Aorta (tissue), 5 donors: ENCODE measurements around the gene XCL2. TPM values are rescaled to one million over a fixed set of nuclear protein-coding genes. Genes with fewer than 3 reads are reported as not detected.
"Not testable (repeated sequence)": the region's sequence is repeated elsewhere in the genome, so short reads cannot be mapped to it uniquely, and the experiment has no call there.

Source experiments
- ATAC-seq: fragments of 200-7000 bp; cut with Tn5 transposase; one replicate; pipeline ENCODE4 v1.9.1; 2022; ENCODE audit warnings: moderate library complexity; ENCODE audit not compliant: low FRiP score
- DNase-seq, 2 donors: peaks; one replicate each; pipeline ENCODE4 v3.0.0-alpha.2; 2020
- H3K27ac ChIP-seq, 2 donors: one replicate each; pipeline ENCODE4 v1.5.1; 2013; ENCODE audit warnings: low read length in 2 of 2, mild to moderate bottlenecking in 2 of 2, moderate library complexity in 2 of 2, control low read depth in 1 of 2, inconsistent platforms in 1 of 2, low read depth in 1 of 2
- H3K27me3 ChIP-seq, 2 donors: one replicate each; pipeline ENCODE4 v1.6.1; 2013; ENCODE audit warnings: control low read depth in 1 of 2, low read length in 1 of 2, mild to moderate bottlenecking in 1 of 2, moderate library complexity in 1 of 2; ENCODE audit not compliant: insufficient read depth in 2 of 2, control insufficient read depth in 1 of 2
- H3K36me3 ChIP-seq, 2 donors: one replicate each; pipeline ENCODE4 v1.6.1; 2013; ENCODE audit warnings: control low read depth in 1 of 2, low read length in 1 of 2, mild to moderate bottlenecking in 1 of 2; ENCODE audit not compliant: insufficient read depth in 2 of 2, control insufficient read depth in 1 of 2
- H3K4me1 ChIP-seq, 2 donors: one replicate each; pipeline ENCODE4 v1.6.1; 2013; ENCODE audit warnings: low read length in 2 of 2, control low read depth in 1 of 2, mild to moderate bottlenecking in 1 of 2, moderate library complexity in 1 of 2; ENCODE audit not compliant: insufficient read depth in 2 of 2, control insufficient read depth in 1 of 2
- H3K4me3 ChIP-seq, 2 donors: one replicate each; pipeline ENCODE4 v1.5.1; 2013; ENCODE audit warnings: low read length in 2 of 2, control low read depth in 1 of 2, mild to moderate bottlenecking in 1 of 2
- H3K9me3 ChIP-seq: one replicate; pipeline ENCODE4 v1.6.1; 2013; ENCODE audit warnings: mild to moderate bottlenecking, low read length; ENCODE audit not compliant: control insufficient read depth
- WGBS, 2 donors: extraction: QIAGEN DNeasy Blood & Tissue Kit; methylation state at CpG; one replicate each; pipeline ENCODE4 v1.1.7; 2013; 5-methylcytosine and 5-hydroxymethylcytosine counted together
- intact Hi-C, 2 donors: fragments of 100-400 bp; cut with DNase I; formaldehyde crosslinking; loops; one replicate each; pipeline versions ENCODE4 v1.14.2 to v1.15.0; 2022
- long read RNA-seq, 2 donors: library from polyadenylated mRNA; unstranded; transcript quantifications; one replicate each; pipeline ENCODE4 v2.0.0, GENCODE V29; 2020 to 2021
- polyA plus RNA-seq, 2 donors: library from polyadenylated mRNA; stranded (reverse); fragments of 200-250 nt; gene quantifications; one replicate each; pipeline ENCODE4 v1.2.3, GENCODE V29; 2013
- total RNA-seq, 2 donors: library from RNA; stranded (reverse); fragmentation: NEBNext Ultra II Directional; extraction: Animal tissue kit (Norgen Biotek cat#: 25700); gene quantifications; one replicate each; pipeline ENCODE4 v1.2.1, GENCODE V29; 2021
- donor health status: healthy with polysubstance abuse.
- donor health status: Bipolar disorder and iron deficiency.
- donor health status: DM: no; HTN: no; CAD: no.
- donor health status: DM: no; HTN: no; CAD: no.
- donor health status: DM: yes; HTN: yes; CAD: no.

XCL2 gene
- total RNA-seq (1 to 10 TPM in 1 of 2 donors, not detected in 1; 1.1 TPM), polyA plus RNA-seq (not detected)
- long read RNA-seq, donor 1 = 0 reads
- long read RNA-seq, donor 2 = 0 reads

- H3K27me3 ChIP-seq, ATAC-seq, H3K27ac ChIP-seq, H3K9me3 ChIP-seq, H3K4me1 ChIP-seq, H3K36me3 ChIP-seq, H3K4me3 ChIP-seq, DNase-seq, intact Hi-C loops: not testable (repeated sequence)
- WGBS, 2 donors = 86% methylated on average over 5 of the region's 8 CpGs
These were observed at the start of gene XCL2 for GRCh38 chr1:168543840-168544498. Gene XCL2 (minus strand): TSS chr1:168543997. CDS start chr1:168543964, 33 bp downstream.

- DNase-seq = no peak
- no peak for ATAC-seq
- Histone ChIP-seq H3K4me1 (no peaks in the 10 kb centered on the region), H3K4me3 (no peak overlapping the region), H3K9me3 (no peaks in the 10 kb centered on the region), H3K27me3 (no peaks in the 10 kb centered on the region), H3K27ac (no peak overlapping the region), H3K36me3 (no peaks in the 10 kb centered on the region)
- 40 to 60% methylated on average over 2 of the region's 2 CpGs for WGBS, 2 donors
- intact Hi-C loops = no loop called here
These were observed 47.9 kb upstream of the XCL2 start for GRCh38 chr1:168591641-168592250.

- Histone ChIP-seq H3K36me3 (no peaks in the 10 kb centered on the region), H3K9me3 (no peaks in the 10 kb centered on the region), H3K4me3 (no peak overlapping the region), H3K4me1 (no peaks in the 10 kb centered on the region), H3K27ac (no peak overlapping the region), H3K27me3 (no peaks in the 10 kb centered on the region)
- WGBS, 2 donors = 81 to 86% methylated on average over 5 of the region's 5 CpGs
- ATAC-seq = no peak
- DNase-seq = no peak
- intact Hi-C loops = no loop called here
These were observed 47.3 kb upstream of the XCL2 start for GRCh38 chr1:168591066-168591465.

- 81 to 85% methylated on average over 2 of the region's 2 CpGs for WGBS, 2 donors
- Histone ChIP-seq H3K4me1 (peaks cover 2 to 7% of the 10 kb centered on the region in 2 donors), H3K27me3 (no peaks in the 10 kb centered on the region), H3K4me3 (no peak overlapping the region), H3K36me3 (no peaks in the 10 kb centered on the region), H3K27ac (no peak overlapping the region), H3K9me3 (no peaks in the 10 kb centered on the region)
- intact Hi-C loops = no loop called here
- no peak for ATAC-seq
- DNase-seq = no peak
These were observed 45.4 kb upstream of the XCL2 start for GRCh38 chr1:168589167-168589566.

- DNase-seq (no peak), ATAC-seq (no peak)
- 51 to 100% methylated on average over 1 of the region's 1 CpG for WGBS, 2 donors
- no peaks in the 10 kb centered on the region for H3K9me3 ChIP-seq
- no peaks in the 10 kb centered on the region for H3K36me3 ChIP-seq
- H3K4me3 ChIP-seq = no peak overlapping the region
- peaks cover 2 to 7% of the 10 kb centered on the region in 2 donors for H3K4me1 ChIP-seq
- H3K27me3 ChIP-seq = no peaks in the 10 kb centered on the region
- intact Hi-C loops = no loop called here
- H3K27ac ChIP-seq = no peak overlapping the region
These were observed 42.1 kb upstream of the XCL2 start for GRCh38 chr1:168585937-168586336.

- peaks cover 2 to 7% of the 10 kb centered on the region in 2 donors for H3K4me1 ChIP-seq
- ATAC-seq (no peak), DNase-seq (no peak)
- no peaks in the 10 kb centered on the region for H3K36me3 ChIP-seq
- no peaks in the 10 kb centered on the region for H3K27me3 ChIP-seq
- no peak overlapping the region for H3K4me3 ChIP-seq
- intact Hi-C loops = no loop called here
- WGBS, 2 donors = 4 to 9% methylated on average over 3 of the region's 3 CpGs
- H3K9me3 ChIP-seq = no peaks in the 10 kb centered on the region
- no peak overlapping the region for H3K27ac ChIP-seq
These were observed 41.4 kb upstream of the XCL2 start for GRCh38 chr1:168585191-168585590.

GRCh38 chr1:168583571-168583970 lies 39.8 kb upstream of the XCL2 start:
- intact Hi-C loops = no loop called here
- Histone ChIP-seq H3K4me3 (no peak overlapping the region), H3K36me3 (no peaks in the 10 kb centered on the region), H3K9me3 (no peaks in the 10 kb centered on the region), H3K27me3 (no peaks in the 10 kb centered on the region), H3K4me1 (peaks cover 2 to 7% of the 10 kb centered on the region in 2 donors), H3K27ac (no peak overlapping the region)
- DNase-seq = no peak
- no peak for ATAC-seq
- 86 to 91% methylated on average over 6 of the region's 6 CpGs for WGBS, 2 donors

- Histone ChIP-seq H3K27me3 (no peaks in the 10 kb centered on the region), H3K4me1 (peaks cover 2 to 7% of the 10 kb centered on the region in 2 donors), H3K4me3 (no peak overlapping the region), H3K27ac (no peak overlapping the region), H3K36me3 (no peaks in the 10 kb centered on the region), H3K9me3 (no peaks in the 10 kb centered on the region)
- intact Hi-C loops = no loop called here
- no peak for ATAC-seq
- no peak for DNase-seq
- WGBS, 2 donors = 27 to 42% methylated on average over 6 of the region's 6 CpGs
These were observed 39.0 kb upstream of the XCL2 start for GRCh38 chr1:168582688-168583336.
